LNCaP clone FGC (cell line): ENCODE measurements around the gene AP4S1.

Source experiments
- DNase-seq: peaks from one replicate; pipeline ENCODE4 v3.0.0-alpha.2; 2011; ENCODE audit warnings: low read depth
- H3K4me3 ChIP-seq: 2 replicates; pipeline ENCODE4 v1.5.1; 2011; ENCODE audit warnings: mild to moderate bottlenecking, low read depth, low read length, control low read depth
- CTCF ChIP-seq: IDR thresholded peaks from 2 replicates; pipeline ENCODE4 v1.5.1; 2012; ENCODE audit warnings: mild to moderate bottlenecking; ENCODE audit not compliant: control insufficient read depth, insufficient read depth; ENCODE audit errors: extremely low read depth

The AP4S1 gene

GRCh38 chr14:31006703-31007102, 18.7 kb upstream of the AP4S1 start:
- H3K4me3 ChIP-seq, result no peak overlapping the region
- no peak for DNase-seq
- TF ChIP-seq CTCF, result no peak

GRCh38 chr14:31009836-31010574, 15.4 kb upstream of the AP4S1 start:
- H3K4me3 ChIP-seq, result no peak overlapping the region
- no peak for TF ChIP-seq CTCF
- no peak for DNase-seq

GRCh38 chr14:31010935-31011334, 14.5 kb upstream of the AP4S1 start:
- H3K4me3 ChIP-seq, result no peak overlapping the region
- DNase-seq, result no peak
- no peak for TF ChIP-seq CTCF

GRCh38 chr14:31013841-31014240, 11.6 kb upstream of the AP4S1 start:
- no peak for TF ChIP-seq CTCF
- no peak for DNase-seq
- H3K4me3 ChIP-seq, result no peak overlapping the region

GRCh38 chr14:31018057-31018645, 7.3 kb upstream of the AP4S1 start:
- TF ChIP-seq CTCF, result no peak
- H3K4me3 ChIP-seq, result no peak overlapping the region
- DNase-seq, result no peak

GRCh38 chr14:31020834-31021575, 4.4 kb upstream of the AP4S1 start:
- no peak overlapping the region for H3K4me3 ChIP-seq
- TF ChIP-seq CTCF, result no peak
- no peak for DNase-seq

GRCh38 chr14:31021576-31021949, 3.9 kb upstream of the AP4S1 start:
- no peak for DNase-seq
- no peak overlapping the region for H3K4me3 ChIP-seq
- TF ChIP-seq CTCF, result no peak
